ENCODE measurements around the gene PDE11A.
"Not testable (repeated sequence)": the region's sequence is repeated elsewhere in the genome, so short reads cannot be mapped to it uniquely, and the experiment has no call there.

Gene PDE11A

GRCh38 chr2:177852389-177852788 is 220.2 kb downstream of the PDE11A start:
- no peaks in the 10 kb centered on the region for H3K27me3 ChIP-seq (ENCODE audit: control insufficient read depth, insufficient read depth, low read length)

GRCh38 chr2:177843188-177843587 is 229.4 kb downstream of the PDE11A start:
- no peak overlapping the region for H3K4me3 ChIP-seq (ENCODE audit: low read depth, low read length)
- no peak for TF ChIP-seq CTCF (IDR thresholded peaks at IDR 0.05)
- H3K4me2 ChIP-seq (ENCODE audit: low read length): no peak overlapping the region
- no peaks in the 10 kb centered on the region for H3K36me3 ChIP-seq (ENCODE audit: control insufficient read depth, insufficient read depth, low read length)
- no peak overlapping the region for H3K9ac ChIP-seq
- H3K9me3 ChIP-seq (ENCODE audit: control insufficient read depth, low read length): no peaks in the 10 kb centered on the region
- no peaks in the 10 kb centered on the region for H3K27me3 ChIP-seq (ENCODE audit: control insufficient read depth, insufficient read depth, low read length)
- H2AFZ ChIP-seq: no peak overlapping the region
- H3K4me1 ChIP-seq: no peaks in the 10 kb centered on the region
- peaks cover 3% of the 10 kb centered on the region for H3K79me2 ChIP-seq
- H3K27ac ChIP-seq: no peak overlapping the region

More at GRCh38 chr2:177852389-177852788, 220.2 kb downstream of the PDE11A start:
- Histone ChIP-seq H3K27ac (no peak overlapping the region), H3K4me1 (peaks cover 5% of the 10 kb centered on the region), H2AFZ (no peak overlapping the region), H3K9ac (no peak overlapping the region), H3K9me3 (ENCODE audit: control insufficient read depth, low read length) (no peaks in the 10 kb centered on the region), H3K79me2 (peaks cover 6% of the 10 kb centered on the region), H3K4me3 (ENCODE audit: low read depth, low read length) (no peak overlapping the region), H3K4me2 (ENCODE audit: low read length) (peak overlapping the region; percentile 17), H3K36me3 (ENCODE audit: control insufficient read depth, insufficient read depth, low read length) (no peaks in the 10 kb centered on the region)
- no peak for TF ChIP-seq CTCF (IDR thresholded peaks at IDR 0.05)

- Histone ChIP-seq H3K27ac (no peak overlapping the region), H3K4me1 (no peaks in the 10 kb centered on the region), H3K9ac (no peak overlapping the region), H3K9me3 (ENCODE audit: control insufficient read depth, low read length) (no peaks in the 10 kb centered on the region), H3K79me2 (no peaks in the 10 kb centered on the region), H3K4me3 (ENCODE audit: low read depth, low read length) (no peak overlapping the region), H3K4me2 (ENCODE audit: low read length) (no peak overlapping the region), H3K36me3 (ENCODE audit: control insufficient read depth, insufficient read depth, low read length) (no peaks in the 10 kb centered on the region), H2AFZ (no peak overlapping the region), H3K27me3 (ENCODE audit: control insufficient read depth, insufficient read depth, low read length) (no peaks in the 10 kb centered on the region)
- TF ChIP-seq CTCF (IDR thresholded peaks at IDR 0.05): no peak
Observed at GRCh38 chr2:177842243-177842642, 230.3 kb downstream of the PDE11A start.

GRCh38 chr2:177835418-177836204 is 237.0 kb downstream of the PDE11A start:
- H3K27me3 ChIP-seq (ENCODE audit: control insufficient read depth, insufficient read depth, low read length); H3K79me2 ChIP-seq; H3K4me3 ChIP-seq (ENCODE audit: low read depth, low read length); H2AFZ ChIP-seq; H3K9me3 ChIP-seq (ENCODE audit: control insufficient read depth, low read length); H3K4me2 ChIP-seq (ENCODE audit: low read length); H3K36me3 ChIP-seq (ENCODE audit: control insufficient read depth, insufficient read depth, low read length); H3K27ac ChIP-seq; H3K9ac ChIP-seq; H3K4me1 ChIP-seq: not testable (repeated sequence)

GRCh38 chr2:177832611-177833433 is 239.8 kb downstream of the PDE11A start:
- H3K4me3 ChIP-seq (ENCODE audit: low read depth, low read length): no peak overlapping the region
- H3K79me2 ChIP-seq: no peaks in the 10 kb centered on the region
- no peaks in the 10 kb centered on the region for H3K4me1 ChIP-seq
- H3K9me3 ChIP-seq (ENCODE audit: control insufficient read depth, low read length): no peaks in the 10 kb centered on the region
- H3K36me3 ChIP-seq (ENCODE audit: control insufficient read depth, insufficient read depth, low read length): no peaks in the 10 kb centered on the region
- H3K27ac ChIP-seq: no peak overlapping the region
- no peak overlapping the region for H2AFZ ChIP-seq
- H3K4me2 ChIP-seq (ENCODE audit: low read length): no peak overlapping the region
- H3K27me3 ChIP-seq (ENCODE audit: control insufficient read depth, insufficient read depth, low read length): no peaks in the 10 kb centered on the region
- no peak overlapping the region for H3K9ac ChIP-seq
- TF ChIP-seq CTCF (IDR thresholded peaks at IDR 0.05): no peak

All from parathyroid adenoma (tissue), 2 donors.